EH (cell line): ENCODE data around the gene THEMIS.

Experiments
- DNase-seq: peaks from one replicate; pipeline ENCODE4 v3.0.0-alpha.2; 2015; ENCODE audit warnings: low read depth

THEMIS gene

GRCh38 chr6:127859956-127860355 lies 40.9 kb downstream of the THEMIS start:
- DNase-seq: peak; percentile 63

GRCh38 chr6:127858727-127859391 lies 42.0 kb downstream of the THEMIS start:
- no peak for DNase-seq

DNA sequence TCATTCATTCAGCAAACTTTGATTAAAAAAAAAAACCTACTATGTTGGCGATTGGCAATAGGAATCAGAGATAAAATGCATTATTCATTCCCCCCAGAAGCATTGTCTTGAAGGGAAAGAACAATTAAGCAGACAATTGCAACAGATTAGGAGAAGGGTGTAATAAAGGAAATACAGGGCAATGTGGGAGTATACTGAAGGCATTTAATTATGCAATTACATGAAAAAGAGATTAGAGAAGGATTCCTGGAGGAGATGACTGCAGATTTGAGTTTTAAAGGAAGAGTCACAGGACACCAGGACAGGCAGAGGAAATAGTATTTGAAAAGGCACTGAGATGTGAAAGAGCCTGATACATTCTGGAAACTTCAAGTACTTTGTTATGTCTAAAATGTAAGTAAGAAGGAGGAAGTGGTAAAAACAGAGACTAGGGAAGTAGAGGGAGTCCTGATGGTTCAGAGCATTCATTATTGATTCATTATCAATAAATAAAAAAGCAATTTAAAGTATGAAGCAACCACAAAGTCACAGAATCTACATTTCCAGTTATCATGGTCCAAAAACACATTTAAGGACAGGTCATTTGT lies 43.7 kb downstream of the THEMIS start:
- DNase-seq: no peak

GRCh38 chr6:127855542-127856159 lies 45.2 kb downstream of the THEMIS start:
- peak; percentile 40 for DNase-seq

GRCh38 chr6:127854009-127854408 lies 46.8 kb downstream of the THEMIS start:
- no peak for DNase-seq

DNA sequence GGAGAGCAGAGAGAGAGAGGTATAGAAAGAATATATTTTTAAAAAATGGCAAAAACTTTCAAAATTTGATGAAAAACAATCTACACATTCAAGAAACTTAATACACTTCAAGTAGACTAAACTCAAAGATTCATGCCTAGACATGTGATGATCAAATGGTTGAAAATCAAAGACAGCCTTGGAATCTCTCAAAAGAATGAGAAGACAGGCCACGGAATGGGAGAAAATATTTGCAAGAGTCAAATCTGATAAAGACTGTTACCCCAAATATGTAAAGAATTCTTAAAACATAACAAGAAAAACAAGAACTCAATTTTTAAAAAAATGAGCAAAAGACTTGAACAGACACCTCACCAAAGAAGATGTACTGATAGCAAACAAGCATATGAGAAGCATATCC lies 49.7 kb downstream of the THEMIS start:
- DNase-seq: peak; percentile 82

DNA sequence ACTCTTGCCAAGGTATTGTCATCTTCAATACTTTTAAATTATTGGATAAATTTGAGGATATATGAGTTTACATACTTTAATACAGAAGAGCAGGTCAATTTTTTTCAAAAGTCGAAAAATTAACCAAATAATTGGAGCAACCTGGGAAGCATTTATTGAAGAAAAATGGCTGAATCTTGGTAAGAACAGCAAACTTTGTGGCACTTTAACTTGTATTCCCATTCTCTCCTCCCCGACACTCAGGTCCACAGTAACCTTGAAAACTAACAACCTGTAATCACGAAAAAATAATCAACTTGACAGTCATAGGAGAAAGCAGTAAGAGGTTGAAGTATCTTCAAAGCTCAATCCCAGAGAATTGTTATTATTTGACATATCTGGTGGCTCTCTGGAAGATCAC lies 55.6 kb downstream of the THEMIS start:
- no peak for DNase-seq

DNA sequence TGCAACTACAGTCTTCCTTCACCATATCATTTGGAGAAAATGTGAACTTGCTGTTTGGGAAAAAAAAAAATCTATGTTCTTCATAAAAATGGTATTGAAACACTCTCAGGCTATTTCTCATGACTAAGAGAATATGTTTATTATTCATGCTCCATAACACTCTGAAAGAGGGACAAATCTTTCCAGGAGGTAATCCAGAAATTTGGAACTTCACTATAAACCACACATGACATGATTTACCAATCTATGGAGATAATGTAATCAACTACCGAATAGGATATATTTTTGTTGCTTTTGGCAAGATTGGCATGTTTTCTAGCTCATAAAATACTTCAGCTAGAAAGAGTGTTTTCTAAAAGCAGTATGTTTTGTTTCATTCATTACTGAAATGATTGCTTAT lies 56.3 kb downstream of the THEMIS start:
- DNase-seq: peak; percentile 68

DNA sequence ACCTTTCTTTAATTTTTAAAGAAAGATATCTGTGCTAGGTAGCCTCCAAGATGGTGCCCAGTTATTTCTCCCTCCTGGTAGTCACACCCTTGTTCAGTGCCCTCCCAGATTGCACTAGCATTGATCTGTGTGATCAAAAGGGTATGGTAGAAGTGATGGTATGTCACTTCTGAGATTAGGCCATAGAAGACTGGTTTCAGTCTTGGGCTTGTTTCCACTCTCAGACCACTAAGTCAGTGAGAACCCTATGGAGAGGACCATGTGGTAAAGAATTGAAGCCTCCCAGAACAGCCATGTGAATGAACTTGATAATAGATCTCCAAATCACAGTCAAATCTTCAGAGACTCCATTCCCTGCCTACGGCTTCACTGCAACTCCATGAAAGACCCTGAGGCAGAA lies 57.3 kb downstream of the THEMIS start:
- no peak for DNase-seq

DNA sequence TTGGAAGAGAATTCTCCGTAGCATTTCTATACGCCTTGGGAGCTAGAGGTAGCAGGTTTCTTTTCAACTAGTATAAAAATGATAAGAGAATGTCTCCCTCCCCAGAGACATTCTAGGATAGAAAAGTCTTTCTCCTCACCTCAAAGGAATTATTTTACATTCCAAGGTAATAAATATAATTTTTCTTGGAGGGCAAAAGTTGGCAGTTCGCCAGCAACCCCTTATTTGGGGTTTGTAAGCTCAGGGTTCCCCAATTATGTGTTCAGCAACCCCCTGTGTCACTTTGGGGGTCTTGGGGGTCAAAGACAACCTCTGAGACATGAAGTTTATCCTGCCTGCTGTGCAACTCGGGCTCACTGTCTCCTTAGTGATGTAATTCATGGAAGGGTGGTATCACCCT lies 58.3 kb downstream of the THEMIS start:
- DNase-seq: no peak

DNA sequence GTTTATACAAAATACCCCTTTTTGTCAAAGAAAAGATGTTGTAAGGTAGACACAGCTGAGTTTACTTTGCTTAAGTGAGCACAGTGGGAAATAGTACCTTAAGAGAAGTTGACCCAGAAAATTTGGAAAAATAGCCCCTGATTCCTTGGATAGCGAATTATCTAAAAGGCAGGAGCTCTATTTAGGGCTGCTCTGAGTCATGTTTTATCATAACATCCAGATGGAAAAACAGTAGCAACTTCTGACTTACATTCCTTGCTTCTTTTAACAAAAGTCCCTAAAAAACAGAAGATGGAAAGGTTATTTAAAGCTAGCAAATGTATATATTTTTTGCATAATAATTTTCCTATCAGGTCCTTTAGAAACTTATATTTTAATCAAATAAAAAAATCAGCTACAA lies 59.0 kb downstream of the THEMIS start:
- DNase-seq: peak; percentile 57

- DNase-seq: no peak
These were observed 66.7 kb downstream of the THEMIS start for GRCh38 chr6:127834136-127834535.

- DNase-seq: peak; percentile 46
These were observed 67.5 kb downstream of the THEMIS start for GRCh38 chr6:127833336-127833735.

DNA sequence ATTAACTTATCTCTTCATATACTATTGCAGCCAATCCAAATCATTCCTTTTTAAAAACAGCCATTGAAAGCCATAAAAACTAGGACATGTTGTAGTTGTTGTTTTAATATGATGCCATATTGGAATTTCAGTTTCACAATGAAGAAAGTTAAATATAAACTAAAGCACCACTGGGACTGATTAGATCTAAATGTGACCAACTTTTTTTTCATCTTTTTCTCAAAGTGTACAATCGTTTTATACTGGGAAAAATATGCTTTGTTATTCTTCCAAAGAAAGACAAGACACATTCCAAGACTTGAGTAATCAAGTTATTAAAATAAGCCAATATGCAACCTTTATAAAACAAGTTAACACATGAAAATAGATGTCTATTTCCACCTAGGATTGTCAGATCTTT lies 68.5 kb downstream of the THEMIS start:
- DNase-seq: peak; percentile 57

GRCh38 chr6:127824061-127824460 lies 76.8 kb downstream of the THEMIS start:
- DNase-seq: peak; percentile 9

- DNase-seq: no peak
These were observed 79.4 kb downstream of the THEMIS start for GRCh38 chr6:127821431-127821830.

DNA sequence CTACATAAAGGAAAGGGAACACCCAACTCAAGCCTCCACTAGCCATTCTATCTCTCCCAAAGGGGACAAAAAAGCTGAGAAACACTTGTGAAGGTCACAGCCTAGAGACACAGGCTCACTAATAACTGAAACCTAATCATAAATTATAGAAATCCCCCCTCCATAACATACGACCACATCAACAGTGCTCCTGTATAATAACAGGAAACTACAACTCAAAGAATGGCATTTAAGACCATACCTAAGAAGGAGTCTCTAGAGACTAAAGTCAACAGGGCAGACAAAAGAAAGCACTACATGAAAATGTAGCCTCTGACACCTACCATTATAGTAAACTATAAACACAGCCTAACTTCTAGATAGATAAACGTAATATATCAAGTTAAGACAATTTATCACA lies 82.7 kb downstream of the THEMIS start:
- no peak for DNase-seq

DNA sequence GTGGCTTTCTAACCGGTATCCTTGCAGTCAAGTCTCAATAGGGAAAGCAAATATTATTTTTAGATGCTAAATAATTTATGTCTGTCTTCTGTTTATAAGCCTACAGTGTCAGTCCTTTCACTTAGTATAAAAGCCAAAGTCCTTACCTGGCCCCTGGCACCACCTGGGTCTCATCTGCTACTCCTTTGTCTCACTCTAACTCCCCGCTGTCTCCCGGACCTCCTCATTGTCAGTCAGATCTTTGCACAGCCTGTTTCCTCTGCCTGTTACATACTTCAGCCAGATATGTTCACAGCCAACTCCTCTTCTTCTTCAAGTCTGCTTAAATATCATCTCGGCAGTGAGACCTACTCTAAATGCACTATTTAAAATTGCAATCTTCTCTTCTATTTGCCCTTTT lies 84.2 kb downstream of the THEMIS start:
- DNase-seq: no peak

- no peak for DNase-seq
These were observed 87.2 kb downstream of the THEMIS start for GRCh38 chr6:127813699-127814027.

DNA sequence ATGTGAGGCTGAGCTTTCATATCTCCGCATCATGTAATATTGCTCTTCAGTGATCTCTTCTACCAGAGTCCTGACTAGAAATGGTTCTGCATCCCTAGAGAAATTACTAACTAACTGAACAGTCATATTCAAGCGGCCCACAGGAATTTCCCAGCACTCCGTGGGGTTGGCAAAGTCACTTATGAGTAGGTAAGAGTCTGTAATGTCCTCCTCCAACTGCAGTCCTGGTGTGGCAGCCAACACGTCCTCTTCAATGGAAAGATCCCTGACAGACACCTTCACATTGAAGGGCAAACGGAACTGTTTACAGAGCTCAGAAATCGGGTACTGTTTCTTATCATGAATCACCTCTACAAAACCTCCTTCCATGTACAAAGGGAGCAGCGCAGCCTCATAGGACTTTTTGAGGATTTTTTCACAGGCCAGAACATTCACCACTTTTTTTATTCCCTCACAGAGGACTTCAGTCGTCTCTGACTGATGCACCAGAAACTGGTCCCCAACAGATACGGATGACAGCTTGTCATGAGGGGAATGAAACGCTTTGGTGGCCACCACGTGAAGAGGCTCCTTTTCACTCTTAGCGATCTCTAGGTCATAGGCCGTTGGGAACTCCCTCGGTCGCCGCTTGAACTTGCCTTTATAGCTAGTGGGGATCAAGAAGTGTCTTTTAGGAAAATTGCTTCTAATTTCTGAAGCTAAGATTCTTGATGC lies 87.7 kb downstream of the THEMIS start:
- no peak for DNase-seq

DNA sequence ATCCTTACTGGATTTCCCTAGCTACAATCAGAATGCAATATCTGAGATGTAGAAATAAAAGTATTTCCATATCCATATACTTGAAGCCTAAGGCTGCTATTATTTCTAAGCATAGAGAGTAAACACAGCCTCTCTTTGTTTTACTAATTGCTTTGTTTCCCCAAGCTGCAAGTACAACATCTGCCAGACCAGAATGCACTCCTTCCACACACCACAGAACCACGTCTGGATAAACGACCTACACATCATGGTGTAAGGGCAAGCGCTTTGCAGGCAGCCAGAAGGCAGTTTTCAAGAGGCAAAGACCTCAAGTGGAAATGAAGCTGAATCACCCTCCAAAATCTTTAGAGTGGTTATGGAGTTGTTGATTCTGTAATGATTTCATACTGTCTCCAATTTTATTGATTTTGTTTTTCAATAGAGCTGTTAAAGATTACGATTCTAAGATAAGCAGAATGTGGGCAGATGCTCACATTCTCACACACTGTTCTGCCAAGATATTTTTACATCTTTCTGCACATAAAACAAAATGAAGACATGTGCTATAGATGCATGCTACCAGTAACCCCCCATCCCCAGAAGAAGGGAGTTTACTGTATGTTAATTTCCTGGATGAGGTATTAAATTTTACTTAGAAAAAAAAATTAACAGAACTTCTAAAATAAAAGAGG lies 88.8 kb downstream of the THEMIS start:
- DNase-seq: no peak

- no peak for DNase-seq
These were observed 92.9 kb downstream of the THEMIS start for GRCh38 chr6:127807806-127808517.
